Coronary artery (tissue), 2 donors: ENCODE measurements around the gene GPD1.
"Not testable (repeated sequence)": the region's sequence is repeated elsewhere in the genome, so short reads cannot be mapped to it uniquely, and the experiment has no call there.

Source experiments
- DNase-seq: peaks from one replicate; pipeline ENCODE4 v3.0.0-alpha.2; 2017; ENCODE audit warnings: low spot score
- H3K27ac ChIP-seq, 2 donors: fragments of 200-600 bp; sonication (generic); one replicate each; pipeline ENCODE4 v1.5.1; 2016 to 2019
- H3K4me3 ChIP-seq: fragments of 200-600 bp; sonication (generic); 2 replicates; pipeline ENCODE4 v1.5.1; 2016; ENCODE audit warnings: mild to moderate bottlenecking, moderate library complexity
- TF ChIP-seq, protein P1 (sequence below): fragments of 200-600 bp; sonication (generic); IDR thresholded peaks from one replicate; pipeline ENCODE4 v1.5.1; 2019; ENCODE audit warnings: antibody characterized with exemption

Gene GPD1

GRCh38 chr12:50083301-50083700 lies 20.5 kb upstream of the GPD1 start:
- DNase-seq = no peak
- TF ChIP-seq, protein P1, sequence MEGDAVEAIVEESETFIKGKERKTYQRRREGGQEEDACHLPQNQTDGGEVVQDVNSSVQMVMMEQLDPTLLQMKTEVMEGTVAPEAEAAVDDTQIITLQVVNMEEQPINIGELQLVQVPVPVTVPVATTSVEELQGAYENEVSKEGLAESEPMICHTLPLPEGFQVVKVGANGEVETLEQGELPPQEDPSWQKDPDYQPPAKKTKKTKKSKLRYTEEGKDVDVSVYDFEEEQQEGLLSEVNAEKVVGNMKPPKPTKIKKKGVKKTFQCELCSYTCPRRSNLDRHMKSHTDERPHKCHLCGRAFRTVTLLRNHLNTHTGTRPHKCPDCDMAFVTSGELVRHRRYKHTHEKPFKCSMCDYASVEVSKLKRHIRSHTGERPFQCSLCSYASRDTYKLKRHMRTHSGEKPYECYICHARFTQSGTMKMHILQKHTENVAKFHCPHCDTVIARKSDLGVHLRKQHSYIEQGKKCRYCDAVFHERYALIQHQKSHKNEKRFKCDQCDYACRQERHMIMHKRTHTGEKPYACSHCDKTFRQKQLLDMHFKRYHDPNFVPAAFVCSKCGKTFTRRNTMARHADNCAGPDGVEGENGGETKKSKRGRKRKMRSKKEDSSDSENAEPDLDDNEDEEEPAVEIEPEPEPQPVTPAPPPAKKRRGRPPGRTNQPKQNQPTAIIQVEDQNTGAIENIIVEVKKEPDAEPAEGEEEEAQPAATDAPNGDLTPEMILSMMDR = no peak
- Histone ChIP-seq H3K4me3 (no peak overlapping the region), H3K27ac (no peak overlapping the region)

GRCh38 chr12:50084409-50084774 lies 19.4 kb upstream of the GPD1 start:
- Histone ChIP-seq H3K4me3 (peak overlapping the region; percentile 92), H3K27ac (peak overlapping the region; percentile 94 to 96)
- DNase-seq = not testable (repeated sequence)

GRCh38 chr12:50084775-50085614 lies 18.8 kb upstream of the GPD1 start, which contains the start of gene SMARCD1:
Gene SMARCD1 (plus strand): TSS chr12:50085342. CDS start chr12:50085370, 28 bp downstream.
- DNase-seq = peak; percentile 94
- TF ChIP-seq, protein P1 = no peak
- peak within 1 kb of the TSS; percentile 92 for H3K4me3 ChIP-seq
- peak within 1 kb of the TSS; percentile 94 to 96 for H3K27ac ChIP-seq

DNA sequence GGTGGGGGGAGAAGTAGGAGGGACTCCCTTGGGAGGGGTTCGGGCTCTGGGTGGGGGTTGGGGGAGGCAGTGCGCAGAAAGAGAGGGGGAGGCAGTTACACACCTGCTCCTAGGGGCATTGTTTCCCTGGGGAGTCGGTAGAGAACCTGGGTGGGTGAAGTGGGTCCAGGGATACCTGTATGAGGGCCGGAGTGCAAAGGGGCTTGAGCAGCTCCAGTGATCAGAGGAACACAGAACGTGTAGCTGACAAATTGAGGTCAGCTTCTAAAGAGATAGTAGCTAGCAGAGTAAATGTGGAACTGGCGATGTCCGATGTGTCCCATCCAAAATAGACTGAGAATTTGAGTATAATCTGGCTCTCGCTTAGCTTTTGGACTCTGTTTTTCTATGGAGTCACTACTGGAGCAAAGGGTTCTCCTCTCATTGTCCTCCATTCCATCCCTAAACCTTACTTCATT lies 18.2 kb upstream of the GPD1 start:
- Histone ChIP-seq H3K4me3 (peak overlapping the region; percentile 92), H3K27ac (peak overlapping the region; percentile 94 to 96)
- no peak for DNase-seq
- TF ChIP-seq, protein P1 = no peak

DNA sequence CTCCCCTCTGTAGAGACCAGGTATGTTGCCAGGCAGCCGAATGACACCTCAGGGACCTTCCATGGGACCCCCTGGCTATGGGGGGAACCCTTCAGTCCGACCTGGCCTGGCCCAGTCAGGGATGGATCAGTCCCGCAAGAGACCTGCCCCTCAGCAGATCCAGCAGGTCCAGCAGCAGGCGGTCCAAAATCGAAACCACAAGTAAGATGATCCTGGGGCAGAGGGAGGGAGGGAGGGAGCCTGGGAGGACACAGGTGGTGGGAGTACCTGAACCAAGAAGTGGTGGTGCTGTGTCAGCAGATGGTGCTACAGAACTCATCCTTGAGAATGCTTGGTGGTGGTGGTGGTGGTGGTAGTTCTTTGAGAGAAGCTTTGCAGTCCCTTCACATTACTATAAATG lies 17.7 kb upstream of the GPD1 start:
- DNase-seq = no peak
- TF ChIP-seq, protein P1 = no peak
- Histone ChIP-seq H3K27ac (peak overlapping the region; percentile 94 to 96), H3K4me3 (peak overlapping the region; percentile 92)

GRCh38 chr12:50087151-50087550 lies 16.7 kb upstream of the GPD1 start:
- H3K27ac ChIP-seq = no peak overlapping the region
- TF ChIP-seq, protein P1 = no peak
- no peak for DNase-seq
- H3K4me3 ChIP-seq = no peak overlapping the region

GRCh38 chr12:50087995-50088394 lies 15.8 kb upstream of the GPD1 start:
- TF ChIP-seq, protein P1 = no peak
- DNase-seq = no peak
- no peak overlapping the region for H3K27ac ChIP-seq
- H3K4me3 ChIP-seq = no peak overlapping the region
